Astrocyte (in vitro differentiated cells and primary cell): ENCODE data around the gene RPL27A. TPM values are rescaled to one million over a fixed set of nuclear protein-coding genes. Genes with fewer than 3 reads are reported as not detected.
A peak's percentile ranks its signal among the peaks of the same experiment; 100 is the strongest.

ENCODE experiments used
- DNase-seq: peaks from one replicate; pipeline ENCODE4 v3.0.0-alpha.2; 2010; ENCODE audit warnings: low read depth
- FAIRE-seq: peaks from 2 replicates; lab custom pipeline; 2011; peaks lifted over from hg19 to GRCh38; lab: Jason Lieb, UNC
- H2AFZ ChIP-seq: 2 replicates; pipeline ENCODE4 v1.6.0; 2012; ENCODE audit warnings: low read depth, low read length, inconsistent platforms
- H3K27ac ChIP-seq: 2 replicates; pipeline ENCODE4 v1.5.1; 2011; ENCODE audit warnings: low read depth, low read length, inconsistent platforms
- H3K27me3 ChIP-seq: 2 replicates; pipeline ENCODE4 v1.6.0; 2011; ENCODE audit warnings: low read length, inconsistent platforms; ENCODE audit not compliant: insufficient read depth
- H3K36me3 ChIP-seq: 2 replicates; pipeline ENCODE4 v1.5.1; 2011; ENCODE audit warnings: low read length, inconsistent platforms; ENCODE audit not compliant: insufficient read depth
- H3K4me1 ChIP-seq: 2 replicates; pipeline ENCODE4 v1.5.1; 2011; ENCODE audit warnings: low read length, inconsistent platforms; ENCODE audit not compliant: insufficient read depth
- H3K4me2 ChIP-seq: 2 replicates; pipeline ENCODE4 v1.6.0; 2012; ENCODE audit warnings: low read length, inconsistent platforms
- H3K4me3 ChIP-seq: 2 replicates; pipeline ENCODE4 v1.5.1; 2011; ENCODE audit warnings: low read depth, mild to moderate bottlenecking, low read length, inconsistent platforms; ENCODE audit not compliant: insufficient read depth
- H3K79me2 ChIP-seq: 2 replicates; pipeline ENCODE4 v1.6.0; 2012; ENCODE audit warnings: mild to moderate bottlenecking, low read length, inconsistent platforms; ENCODE audit not compliant: insufficient read depth
- H3K9ac ChIP-seq: 2 replicates; pipeline ENCODE4 v1.6.0; 2012; ENCODE audit warnings: mild to moderate bottlenecking, low read length, inconsistent platforms
- H3K9me3 ChIP-seq: 2 replicates; pipeline ENCODE4 v1.5.1; 2012; ENCODE audit warnings: low read depth, mild to moderate bottlenecking, low read length, inconsistent platforms; ENCODE audit not compliant: insufficient read depth
- H4K20me1 ChIP-seq: 2 replicates; pipeline ENCODE4 v1.6.0; 2012; ENCODE audit warnings: low read length, inconsistent platforms; ENCODE audit not compliant: insufficient read depth
- H3K27ac Mint-ChIP-seq: one replicate; pipeline ENCODE4 v1.8.0; 2021; ENCODE audit warnings: mild to moderate bottlenecking, mixed read lengths; ENCODE audit not compliant: unreplicated experiment
- H3K27me3 Mint-ChIP-seq: one replicate; pipeline ENCODE4 v1.8.0; 2021; ENCODE audit warnings: low read depth, mixed read lengths; ENCODE audit not compliant: unreplicated experiment
- H3K36me3 Mint-ChIP-seq: one replicate; pipeline ENCODE4 v1.8.0; 2021; ENCODE audit warnings: low read depth, mixed read lengths; ENCODE audit not compliant: unreplicated experiment
- H3K4me1 Mint-ChIP-seq: one replicate; pipeline ENCODE4 v1.8.0; 2021; ENCODE audit warnings: low read depth, mixed read lengths; ENCODE audit not compliant: unreplicated experiment
- H3K4me3 Mint-ChIP-seq: one replicate; pipeline ENCODE4 v1.8.0; 2021; ENCODE audit warnings: mild to moderate bottlenecking, moderate library complexity, mixed read lengths; ENCODE audit not compliant: unreplicated experiment
- H3K9me3 Mint-ChIP-seq: one replicate; pipeline ENCODE4 v1.8.0; 2021; ENCODE audit warnings: mild to moderate bottlenecking, mixed read lengths; ENCODE audit not compliant: unreplicated experiment
- CTCF ChIP-seq: IDR thresholded peaks from 2 replicates; pipeline ENCODE4 v1.5.1; 2011; ENCODE audit warnings: low read depth, mild to moderate bottlenecking, inconsistent platforms, low read length, moderate library complexity; ENCODE audit not compliant: insufficient read depth
- EZH2 ChIP-seq: IDR thresholded peaks from 2 replicates; pipeline ENCODE4 v1.6.1; 2012; ENCODE audit warnings: mild to moderate bottlenecking, low read length, inconsistent platforms; ENCODE audit not compliant: insufficient read depth
- total RNA-seq: library from RNA; stranded (reverse); gene quantifications from 2 replicates; pipeline ENCODE4 v1.2.1, GENCODE V29; 2021

The RPL27A gene
- total RNA-seq, 1 donor from 2014 or later = 682 TPM

GRCh38 chr11:8699903-8700302, 17.3 kb downstream of the RPL27A start:
- Mint-ChIP-seq H3K27me3 (no peaks in the 10 kb centered on the region), H3K27ac (peak overlapping the region; percentile 93), H3K9me3 (no peaks in the 10 kb centered on the region), H3K36me3 (peaks cover 52% of the 10 kb centered on the region), H3K4me3 (peak overlapping the region; percentile 69), H3K4me1 (peaks cover 22% of the 10 kb centered on the region)
- peaks cover 29% of the 10 kb centered on the region for H3K36me3 ChIP-seq
- no peak overlapping the region for H3K4me3 ChIP-seq
- no peaks in the 10 kb centered on the region for H3K9me3 ChIP-seq
- no peak overlapping the region for H3K9ac ChIP-seq
- FAIRE-seq (no peak), DNase-seq (peak; percentile 72)
- H2AFZ ChIP-seq = no peak overlapping the region
- H4K20me1 ChIP-seq = no peaks in the 10 kb centered on the region
- H3K27me3 ChIP-seq = no peaks in the 10 kb centered on the region
- peak overlapping the region; percentile 59 for H3K27ac ChIP-seq
- TF ChIP-seq EZH2 (no peak), CTCF (no peak)
- peaks cover 5% of the 10 kb centered on the region for H3K79me2 ChIP-seq
- H3K4me1 ChIP-seq = peaks cover 16% of the 10 kb centered on the region
- peak overlapping the region; percentile 61 for H3K4me2 ChIP-seq

GRCh38 chr11:8701891-8702597, 19.5 kb downstream of the RPL27A start:
- no peaks in the 10 kb centered on the region for H3K27me3 Mint-ChIP-seq
- DNase-seq (no peak), FAIRE-seq (no peak)
- no peak for TF ChIP-seq EZH2
- no peak for TF ChIP-seq CTCF
- H3K79me2 ChIP-seq = peaks cover 5% of the 10 kb centered on the region
- no peaks in the 10 kb centered on the region for H3K9me3 Mint-ChIP-seq
- no peak overlapping the region for H3K4me3 Mint-ChIP-seq
- H3K27me3 ChIP-seq = no peaks in the 10 kb centered on the region
- H3K4me3 ChIP-seq = no peak overlapping the region
- H3K4me1 ChIP-seq = peaks cover 16% of the 10 kb centered on the region
- H3K9me3 ChIP-seq = no peaks in the 10 kb centered on the region
- H3K9ac ChIP-seq = no peak overlapping the region
- no peak overlapping the region for H2AFZ ChIP-seq
- peaks cover 21% of the 10 kb centered on the region for H3K36me3 ChIP-seq
- no peak overlapping the region for H3K27ac Mint-ChIP-seq
- no peak overlapping the region for H3K27ac ChIP-seq
- no peaks in the 10 kb centered on the region for H4K20me1 ChIP-seq
- H3K36me3 Mint-ChIP-seq = peaks cover 56% of the 10 kb centered on the region
- peaks cover 22% of the 10 kb centered on the region for H3K4me1 Mint-ChIP-seq
- H3K4me2 ChIP-seq = no peak overlapping the region

GRCh38 chr11:8702598-8702915, 20.0 kb downstream of the RPL27A start:
- Histone ChIP-seq H3K9ac (no peak overlapping the region), H3K4me3 (no peak overlapping the region), H2AFZ (no peak overlapping the region), H3K27me3 (no peaks in the 10 kb centered on the region), H3K4me1 (peaks cover 19% of the 10 kb centered on the region), H3K27ac (no peak overlapping the region), H3K4me2 (no peak overlapping the region), H3K36me3 (peaks cover 16% of the 10 kb centered on the region), H4K20me1 (no peaks in the 10 kb centered on the region), H3K79me2 (peaks cover 5% of the 10 kb centered on the region), H3K9me3 (no peaks in the 10 kb centered on the region)
- Mint-ChIP-seq H3K36me3 (peaks cover 51% of the 10 kb centered on the region), H3K9me3 (no peaks in the 10 kb centered on the region), H3K4me3 (no peak overlapping the region), H3K4me1 (peaks cover 22% of the 10 kb centered on the region), H3K27ac (no peak overlapping the region), H3K27me3 (no peaks in the 10 kb centered on the region)
- no peak for TF ChIP-seq CTCF
- no peak for TF ChIP-seq EZH2
- no peak for DNase-seq
- FAIRE-seq = no peak
